HG03025 (cell line): ENCODE data around the gene CXCL14.
A peak's percentile ranks its signal among the peaks of the same experiment; 100 is the strongest.

Experiments used
- ATAC-seq: cut with Tn5 transposase; IDR thresholded peaks from one replicate; pipeline ENCODE4 v1.9.1; 2021; ENCODE audit warnings: mild to moderate bottlenecking, moderate library complexity; ENCODE audit not compliant: unreplicated experiment, low FRiP score

CXCL14 gene

DNA sequence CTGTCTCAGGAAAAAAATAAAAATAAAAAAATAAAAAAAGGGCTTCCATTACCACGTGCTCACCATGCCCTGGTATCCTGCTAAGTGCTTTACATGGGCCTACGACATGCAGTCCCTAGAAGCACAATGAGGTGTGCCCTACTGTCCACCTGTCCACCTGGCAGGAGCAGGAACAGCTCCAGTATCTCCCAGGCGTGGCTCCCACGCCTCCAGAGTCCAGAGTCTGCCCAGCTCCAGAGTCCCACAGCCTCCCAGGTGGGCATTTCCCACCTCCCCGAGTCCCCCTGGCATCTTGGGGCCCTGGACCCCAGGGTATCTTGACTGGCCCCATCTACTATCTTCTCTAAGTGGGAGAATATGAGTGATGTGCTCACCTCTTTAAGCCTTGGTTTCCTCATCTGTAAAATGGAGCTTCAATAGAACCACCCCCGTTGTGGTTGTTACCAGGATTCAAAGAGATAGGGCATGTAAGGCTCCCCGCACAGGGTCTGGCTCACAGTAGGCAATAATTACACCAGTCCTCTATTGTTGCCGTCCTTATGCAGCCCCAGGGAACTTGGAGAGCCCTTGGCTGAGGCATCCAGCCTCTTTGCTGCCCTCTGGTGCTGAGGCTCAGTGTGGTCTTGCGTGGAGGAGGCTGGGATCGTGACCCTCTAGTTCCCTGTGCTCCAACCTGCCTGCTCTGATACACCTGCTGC, 8.9 kb downstream of the CXCL14 start:
- ATAC-seq: no peak

DNA sequence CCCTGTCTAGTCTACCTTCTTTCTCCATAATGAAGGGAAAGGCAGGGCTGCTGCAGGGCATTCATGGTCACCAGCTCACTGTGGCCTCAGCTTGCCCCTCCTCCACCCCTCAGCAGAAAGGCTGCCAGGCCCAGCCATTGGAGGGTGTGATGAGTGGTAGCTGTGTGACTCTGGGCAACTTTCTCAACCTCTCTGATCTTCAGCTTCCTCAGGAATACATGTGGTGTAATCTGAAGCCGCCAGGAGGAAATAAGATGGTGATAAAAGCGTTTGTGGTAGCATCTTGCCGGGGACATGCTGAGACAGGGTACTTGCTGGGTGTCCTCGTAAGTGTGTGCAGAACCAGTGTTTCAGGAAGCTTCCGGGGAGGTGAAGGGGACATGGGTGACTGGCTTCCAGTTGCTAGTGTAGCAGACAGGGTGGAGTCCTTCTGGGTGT, 9.8 kb downstream of the CXCL14 start:
- no peak for ATAC-seq

DNA sequence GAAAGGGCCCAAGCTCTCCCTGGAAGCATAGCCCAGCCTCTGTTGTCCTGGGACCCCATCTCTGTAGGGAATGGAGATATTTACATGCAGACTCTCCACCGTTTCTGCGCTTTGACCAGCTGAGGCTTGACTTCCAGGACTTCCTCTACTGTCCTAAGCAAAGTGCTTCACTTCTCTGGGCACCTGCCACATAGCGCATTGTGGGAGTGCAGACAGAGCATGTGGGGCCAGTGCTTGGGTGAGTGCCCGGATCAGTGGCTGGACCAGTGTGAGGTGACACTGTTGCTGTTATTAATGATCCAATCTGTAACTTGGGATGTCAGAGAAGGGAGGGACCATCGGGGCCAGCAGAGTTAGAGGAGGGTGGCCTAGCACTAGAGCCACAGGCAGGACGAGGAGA, 10.5 kb downstream of the CXCL14 start:
- ATAC-seq: no peak

DNA sequence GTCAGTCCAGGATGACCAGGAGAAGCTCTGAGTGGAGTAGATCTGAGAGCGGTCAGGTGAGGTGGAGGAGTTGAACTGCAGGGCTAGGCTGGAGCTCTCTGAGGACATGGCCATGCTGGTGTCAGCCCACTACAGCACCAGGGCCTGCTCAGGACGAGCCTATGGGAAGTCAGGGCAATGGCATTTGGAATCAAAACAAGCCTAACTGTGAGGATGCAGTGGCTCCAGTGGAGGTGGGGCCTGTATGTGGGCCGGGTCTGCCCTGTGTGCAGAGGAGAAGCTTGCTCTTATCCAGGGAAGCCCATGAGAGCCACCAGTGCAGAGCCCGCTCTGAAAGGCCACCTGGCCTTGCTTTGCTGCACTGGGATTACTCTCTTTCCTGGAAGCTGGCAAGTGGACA, 11.1 kb downstream of the CXCL14 start:
- no peak for ATAC-seq

DNA sequence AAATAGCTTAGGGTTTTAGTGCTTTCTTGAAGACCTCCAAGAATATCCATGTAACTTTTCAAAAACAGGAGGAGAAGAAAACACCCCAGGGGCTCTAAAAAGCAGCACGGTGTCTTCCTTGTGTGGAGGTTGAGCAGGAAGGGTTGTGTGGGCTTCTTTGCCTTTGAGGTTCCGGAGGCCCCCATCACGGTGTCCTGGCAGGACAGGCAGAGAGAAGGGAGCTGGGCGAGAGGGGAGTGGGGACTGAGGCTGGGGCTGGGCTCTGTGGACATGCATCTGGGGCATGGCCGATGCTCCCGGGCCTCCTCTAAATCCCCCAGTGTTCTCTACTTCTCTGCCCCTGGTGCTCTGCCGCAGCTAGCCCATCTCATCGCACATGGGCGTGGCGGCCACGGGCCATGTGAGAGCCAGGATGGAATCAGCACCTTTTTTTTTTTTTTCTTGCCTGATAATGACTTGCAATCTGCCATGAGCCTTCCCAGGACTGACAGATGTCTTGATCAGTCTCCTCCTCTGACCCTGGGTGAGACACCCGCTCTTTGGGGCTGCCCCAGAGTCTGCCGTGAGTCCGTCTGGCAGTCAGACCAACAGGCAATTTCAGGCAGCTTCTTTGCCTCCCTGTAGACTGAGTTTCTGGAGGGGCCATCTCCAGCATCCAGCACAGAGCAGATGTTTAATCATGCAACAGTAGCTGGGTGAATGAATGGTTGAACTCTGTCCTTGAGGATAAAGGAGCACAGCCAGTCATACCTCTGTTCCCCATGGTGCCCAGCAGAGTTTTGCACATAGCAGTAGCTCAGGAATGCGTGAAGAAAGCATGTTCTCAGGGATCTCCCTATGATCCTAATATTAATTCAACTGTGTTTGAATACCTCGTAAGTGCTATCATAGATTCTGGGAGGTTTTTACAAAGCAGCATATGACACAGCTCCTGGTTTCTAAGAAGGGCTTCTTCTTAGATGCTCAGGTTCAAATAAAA, 12.1 kb downstream of the CXCL14 start:
- ATAC-seq: no peak

DNA sequence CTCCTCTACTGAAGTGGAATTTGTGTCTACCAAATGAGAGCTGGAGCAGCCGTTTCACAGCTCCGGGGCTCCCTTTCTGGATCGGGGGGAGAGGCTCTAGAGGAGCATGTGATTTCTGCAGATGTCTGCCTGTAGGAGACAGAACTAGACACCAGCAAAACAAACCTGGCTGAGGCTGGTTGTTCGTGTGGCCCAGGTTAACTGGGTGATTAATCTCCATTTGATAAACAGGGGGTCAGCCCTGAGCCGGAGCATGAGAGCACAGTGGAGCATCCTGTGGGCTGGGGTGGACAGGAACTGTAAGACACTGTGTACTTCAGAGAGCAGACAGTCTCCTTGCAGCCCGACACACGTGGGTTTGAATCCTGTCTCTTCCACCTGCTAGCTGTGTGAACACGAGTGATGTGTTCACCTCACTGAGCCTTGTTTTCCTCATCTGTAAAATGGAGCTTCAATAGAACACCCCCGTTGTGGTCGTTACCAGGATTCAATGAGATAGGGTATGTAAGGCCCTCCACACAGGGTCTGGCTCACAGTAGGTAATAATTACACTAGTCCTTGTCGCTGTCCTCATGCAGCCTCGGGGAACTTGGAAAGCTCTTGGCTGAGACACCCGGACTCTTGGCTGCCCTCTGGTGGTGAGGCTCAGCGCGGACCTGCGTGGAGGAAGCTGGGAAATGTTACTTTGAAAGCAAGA, 12.9 kb downstream of the CXCL14 start:
- ATAC-seq: no peak

DNA sequence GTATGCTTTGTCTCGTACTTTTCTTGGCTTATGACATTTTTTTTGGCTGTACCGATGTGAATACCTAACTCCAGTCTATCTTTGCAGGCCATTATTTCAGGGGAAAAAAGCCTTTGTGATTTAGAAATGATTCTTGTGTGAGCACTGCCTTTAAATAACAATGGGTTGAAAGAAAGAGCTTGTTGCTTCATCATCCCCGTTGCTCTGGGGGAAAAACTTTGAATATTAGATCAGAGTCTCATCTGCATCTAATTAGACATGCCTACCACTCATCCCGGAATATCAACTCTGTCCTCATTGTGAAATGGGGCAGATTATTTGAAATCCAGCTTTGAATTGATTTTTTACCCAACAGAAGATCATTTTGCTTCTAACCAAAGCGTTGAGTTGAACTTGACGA, 13.5 kb downstream of the CXCL14 start:
- ATAC-seq: no peak

DNA sequence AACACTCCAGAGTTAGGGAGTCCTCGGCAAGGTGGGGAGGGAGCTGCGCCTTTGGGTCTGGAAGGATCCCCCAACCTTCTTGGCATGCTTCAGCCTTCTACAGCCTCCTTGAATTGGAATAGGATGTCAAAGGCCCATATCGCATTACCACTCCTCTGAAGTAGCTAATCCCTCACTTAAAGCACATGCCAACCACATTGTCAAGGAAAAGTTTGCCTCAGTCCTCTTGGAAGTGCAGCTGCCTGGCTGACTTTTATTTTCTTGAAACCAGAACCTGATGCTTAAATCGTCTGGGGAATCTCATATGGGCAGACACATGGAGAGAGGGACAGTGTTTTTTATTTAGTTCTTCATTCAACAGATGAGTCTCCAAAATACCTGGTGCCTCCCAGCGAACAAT, 14.5 kb downstream of the CXCL14 start:
- ATAC-seq: no peak

DNA sequence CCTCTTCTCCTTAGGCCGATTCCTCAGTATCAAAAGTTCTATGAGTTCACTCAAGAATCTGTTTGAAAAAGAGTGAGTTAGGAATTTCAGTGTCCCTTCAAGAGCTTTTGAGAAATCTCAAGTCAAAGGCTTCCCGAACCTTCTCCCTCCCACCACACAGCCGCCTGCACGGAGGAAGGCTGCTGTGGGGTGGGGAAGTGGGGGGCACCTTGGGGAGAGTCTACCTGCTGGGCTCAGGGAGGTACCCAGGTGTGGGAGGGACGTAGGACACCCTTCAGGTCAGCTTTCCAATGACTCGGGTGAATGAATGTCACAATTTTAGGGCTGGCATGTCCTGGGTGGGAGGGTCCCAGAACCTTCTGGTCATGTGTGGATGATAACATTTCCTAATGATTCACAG, 17.5 kb downstream of the CXCL14 start:
- ATAC-seq: no peak

DNA sequence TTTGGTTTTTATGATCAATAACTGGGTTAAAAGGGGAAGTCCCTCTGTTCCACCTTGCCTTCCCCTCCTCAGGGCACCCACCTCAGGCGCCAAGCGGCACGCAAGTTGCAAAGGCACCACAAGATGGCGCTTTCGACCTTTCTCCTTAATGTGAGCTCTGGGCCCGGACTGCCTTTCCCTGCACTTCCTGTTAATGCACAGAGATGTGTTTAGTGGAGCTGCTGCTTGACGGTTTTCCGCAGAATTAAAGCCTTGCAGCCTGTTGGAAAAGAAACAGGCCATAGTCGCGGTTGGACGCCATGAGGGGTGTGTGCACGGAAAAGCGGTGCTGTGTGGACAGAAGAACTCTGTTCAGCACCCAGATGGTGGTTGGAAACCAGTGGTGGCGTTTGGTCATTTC, 17.9 kb downstream of the CXCL14 start:
- peak; percentile 91 for ATAC-seq

DNA sequence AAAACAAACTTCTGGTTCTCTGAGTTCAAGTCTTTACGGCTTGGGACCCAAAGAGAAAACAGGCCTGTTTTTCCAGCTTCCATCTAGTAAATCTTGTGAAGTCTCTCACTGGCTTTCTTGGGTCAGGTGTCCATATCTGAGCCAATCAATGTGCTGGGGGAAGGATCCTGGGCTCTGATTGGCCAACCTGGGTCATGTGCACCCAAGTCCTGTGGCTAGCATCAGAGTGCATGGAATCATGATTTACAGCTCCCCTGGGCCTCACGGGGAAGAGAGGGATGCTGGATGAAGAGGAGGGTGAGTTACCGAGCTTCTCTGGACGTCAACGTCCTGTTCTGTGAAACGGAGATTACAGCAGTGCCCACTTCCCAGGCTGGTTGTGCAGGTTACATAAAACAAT, 19.4 kb downstream of the CXCL14 start:
- ATAC-seq: no peak

DNA sequence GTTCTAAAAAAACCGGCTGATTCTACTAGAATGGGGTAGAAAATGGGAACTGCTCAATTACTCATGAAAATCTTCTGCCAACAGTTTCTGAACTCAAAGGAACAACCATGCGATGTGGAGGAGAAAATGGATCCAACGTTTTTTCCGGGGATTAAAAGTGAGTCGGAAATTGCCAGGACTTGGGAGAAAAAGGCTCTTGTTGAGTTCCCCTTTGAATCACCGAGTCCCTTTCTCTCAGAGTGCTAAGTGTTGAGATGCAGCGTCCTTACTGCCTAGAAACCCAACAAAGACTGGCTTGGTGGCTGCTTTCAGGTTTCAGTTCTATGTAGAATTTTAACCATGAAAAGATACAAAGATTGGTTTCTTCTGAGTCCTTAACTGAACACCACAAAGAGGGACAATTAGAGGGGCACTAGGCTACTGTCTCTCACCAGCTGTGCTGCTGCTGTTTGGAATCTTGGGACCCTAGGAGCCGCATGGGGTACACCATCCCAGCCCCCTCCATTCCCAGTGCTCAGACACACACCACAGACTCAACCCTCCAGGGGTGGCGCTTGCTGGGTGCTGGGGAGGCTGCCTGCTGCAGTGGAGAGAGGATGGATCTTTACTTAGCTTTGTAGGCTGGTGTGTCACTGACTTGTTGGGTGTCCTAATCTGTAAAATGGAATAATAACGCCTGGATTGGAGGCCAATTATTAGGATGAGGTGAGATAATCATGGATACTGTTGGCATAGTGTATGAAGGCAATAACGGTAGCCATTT, 21.5 kb downstream of the CXCL14 start:
- no peak for ATAC-seq

DNA sequence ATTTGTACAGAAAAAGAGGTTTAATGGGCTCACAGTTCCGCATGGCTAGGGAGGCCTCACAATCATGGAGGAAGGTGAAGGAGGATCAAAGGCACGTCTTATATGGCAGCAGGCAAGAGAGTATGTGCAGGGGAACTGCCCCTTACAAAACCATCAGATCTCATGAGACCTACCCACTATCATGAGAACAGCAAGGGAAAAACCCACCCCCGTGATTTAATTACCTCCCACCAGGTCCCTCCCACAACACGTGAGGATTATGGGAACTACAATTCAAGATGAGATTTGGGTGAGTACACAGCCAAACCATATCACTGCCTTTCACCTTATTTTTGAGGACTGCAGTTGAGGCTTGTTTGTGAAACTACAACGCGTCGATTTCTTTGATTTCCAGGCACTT, 22.2 kb downstream of the CXCL14 start:
- ATAC-seq: no peak

DNA sequence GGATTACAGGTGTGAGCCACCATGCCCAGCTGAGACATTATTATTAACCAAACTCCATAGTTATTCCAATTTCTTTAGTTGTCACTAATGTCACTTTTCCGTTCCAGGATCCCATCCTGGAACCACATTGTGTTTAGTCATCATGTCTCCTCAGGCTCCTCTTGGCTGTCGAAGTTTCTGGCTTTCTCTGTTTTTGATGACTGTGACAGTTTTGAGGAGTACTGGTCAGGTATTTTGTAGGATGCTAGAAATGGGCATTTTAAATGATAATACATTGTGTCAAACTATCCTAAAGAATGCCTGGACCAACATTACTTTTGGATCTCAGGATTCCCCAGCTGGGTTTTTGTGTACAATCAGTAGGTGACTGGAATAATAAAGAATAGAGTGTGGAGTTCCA, 23.3 kb downstream of the CXCL14 start:
- no peak for ATAC-seq

DNA sequence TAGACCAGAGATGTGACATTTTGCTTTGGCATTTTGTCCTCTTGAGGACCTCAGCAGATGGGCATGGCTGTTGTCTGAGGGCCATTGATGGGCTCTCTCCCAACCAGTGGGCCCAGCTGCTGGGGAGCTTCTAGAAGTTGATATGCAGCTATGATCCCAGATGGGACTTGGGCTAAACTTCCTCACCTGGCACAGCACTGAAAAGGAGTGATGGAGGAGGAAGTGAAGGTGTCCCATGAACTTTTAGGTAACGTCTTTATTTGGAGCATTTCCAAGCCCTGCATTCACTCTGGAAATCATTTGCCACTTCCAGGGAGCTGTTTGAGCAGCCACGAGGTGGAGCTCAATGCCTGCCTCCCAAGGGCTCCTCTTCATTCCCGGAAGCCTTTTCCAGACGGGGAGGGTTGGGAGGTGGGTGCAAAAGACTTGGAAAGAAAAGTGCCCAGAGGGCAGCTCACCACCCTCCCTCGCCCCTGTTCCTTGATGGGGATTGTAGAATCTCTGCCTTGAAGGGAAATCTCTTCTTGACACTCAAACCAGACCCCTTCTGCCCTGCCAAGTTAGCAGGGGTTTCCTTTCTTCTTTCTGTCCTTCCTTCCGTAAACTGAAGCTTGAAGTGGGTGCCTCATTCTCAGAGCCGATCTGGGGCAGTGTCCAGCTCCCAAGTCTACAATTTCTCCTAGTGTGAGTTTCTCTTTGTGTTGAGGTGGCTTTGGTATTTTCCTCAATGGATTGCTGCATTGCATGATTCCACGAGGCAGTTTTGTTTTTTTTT, 24.9 kb downstream of the CXCL14 start:
- no peak for ATAC-seq

DNA sequence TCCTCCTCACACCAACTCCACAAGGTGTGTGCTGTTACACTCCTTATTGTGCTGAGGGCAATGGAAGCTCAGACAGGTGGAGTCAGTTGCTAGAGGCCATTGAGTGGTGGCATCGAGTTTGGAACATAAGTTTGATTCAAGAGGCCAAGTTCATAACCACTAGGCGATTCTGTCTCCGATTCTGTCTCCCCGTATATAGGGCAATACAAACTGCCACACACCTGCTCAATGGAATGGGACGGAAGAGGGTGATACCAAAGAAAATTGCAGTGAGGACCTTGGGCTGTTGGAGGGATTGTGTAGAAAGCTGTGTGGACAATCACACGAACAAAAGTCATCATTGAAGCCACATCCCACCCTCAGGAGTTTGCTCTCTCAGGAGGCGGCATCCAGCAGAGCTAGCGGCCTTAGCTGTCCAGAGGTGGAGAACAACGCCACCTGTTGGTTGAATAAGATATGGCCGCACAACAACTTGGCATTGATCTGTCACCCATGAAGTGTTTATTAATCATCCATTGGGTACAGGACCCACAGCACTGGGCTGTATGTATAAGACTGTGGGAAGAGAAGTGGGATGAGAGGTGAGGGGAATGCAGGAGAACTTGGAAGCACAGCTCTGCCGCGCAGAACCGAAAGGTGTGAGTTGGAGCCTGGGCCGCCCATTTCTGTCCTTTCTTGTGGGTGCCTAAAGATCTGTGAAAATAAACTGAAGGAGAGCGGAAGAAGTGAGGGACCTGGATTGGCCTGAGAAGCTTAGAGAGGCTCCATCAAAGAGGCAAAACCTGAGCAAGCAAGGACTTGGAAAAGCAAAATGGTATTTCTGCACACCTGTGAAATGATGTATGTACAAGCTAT, 27.0 kb downstream of the CXCL14 start:
- peak; percentile 56 for ATAC-seq

DNA sequence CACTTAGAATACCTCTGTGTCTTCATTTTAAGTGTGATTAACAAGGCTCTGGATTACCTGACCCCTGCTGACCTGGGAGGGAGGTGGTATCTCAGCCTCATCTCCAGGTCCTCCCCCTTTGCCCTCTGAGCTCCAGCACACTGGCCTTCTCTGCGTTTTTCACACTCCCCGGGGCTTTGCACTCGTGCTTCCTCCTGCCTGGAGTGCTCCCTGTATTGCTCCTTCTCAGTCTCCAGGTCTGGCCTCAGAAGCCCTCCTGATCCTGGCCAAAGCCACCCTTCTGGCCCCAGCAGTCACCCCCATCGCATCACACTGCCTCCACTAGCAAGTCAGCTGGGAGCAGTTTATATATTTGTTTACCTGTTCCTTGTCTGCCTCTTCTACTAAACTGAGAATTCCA, 29.4 kb downstream of the CXCL14 start:
- no peak for ATAC-seq

DNA sequence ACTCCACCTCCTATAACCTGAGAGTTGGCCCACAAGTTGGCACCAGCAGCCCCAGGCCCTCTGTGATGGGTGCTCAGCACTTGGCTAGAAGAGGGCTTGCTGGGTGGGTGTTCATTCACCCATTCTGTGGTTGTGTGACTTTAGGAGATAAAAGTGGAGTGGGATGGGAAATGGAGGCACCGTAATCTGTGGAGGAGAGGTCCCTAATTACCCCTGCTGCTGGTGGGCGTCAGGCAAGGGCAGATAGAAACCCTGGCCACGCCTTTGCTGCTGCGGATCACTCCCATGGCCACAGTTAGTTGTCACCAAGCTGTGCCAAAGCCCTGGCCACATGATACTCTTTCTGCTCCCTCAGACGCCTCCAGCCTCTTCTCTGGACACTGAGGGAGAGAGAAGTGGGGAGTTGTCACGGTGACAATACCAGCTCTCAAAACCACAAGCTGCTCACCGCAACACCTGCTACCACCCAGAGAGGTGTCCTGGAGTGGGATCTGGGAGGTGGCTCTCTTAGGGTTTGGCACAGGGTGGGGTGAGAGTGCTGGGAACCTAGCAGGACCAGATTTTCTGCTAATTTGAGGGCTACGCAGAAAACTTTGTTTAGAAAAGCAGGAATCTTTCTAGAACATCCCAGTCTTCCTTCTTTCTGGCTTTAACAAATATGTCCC, 31.1 kb downstream of the CXCL14 start:
- ATAC-seq: no peak
